GM19452 (cell line): ENCODE results near the gene PLCL1.

Source experiments
- ATAC-seq: cut with Tn5 transposase; IDR thresholded peaks from one replicate; pipeline ENCODE4 v1.9.1; 2021; ENCODE audit not compliant: unreplicated experiment

PLCL1 gene

GRCh38 chr2:197852108-197852507 lies 47.7 kb downstream of the PLCL1 start:
- ATAC-seq, result no peak

GRCh38 chr2:197853549-197853948 lies 49.2 kb downstream of the PLCL1 start:
- ATAC-seq, result no peak

GRCh38 chr2:197857476-197858107 lies 53.2 kb downstream of the PLCL1 start:
- ATAC-seq, result no peak

DNA sequence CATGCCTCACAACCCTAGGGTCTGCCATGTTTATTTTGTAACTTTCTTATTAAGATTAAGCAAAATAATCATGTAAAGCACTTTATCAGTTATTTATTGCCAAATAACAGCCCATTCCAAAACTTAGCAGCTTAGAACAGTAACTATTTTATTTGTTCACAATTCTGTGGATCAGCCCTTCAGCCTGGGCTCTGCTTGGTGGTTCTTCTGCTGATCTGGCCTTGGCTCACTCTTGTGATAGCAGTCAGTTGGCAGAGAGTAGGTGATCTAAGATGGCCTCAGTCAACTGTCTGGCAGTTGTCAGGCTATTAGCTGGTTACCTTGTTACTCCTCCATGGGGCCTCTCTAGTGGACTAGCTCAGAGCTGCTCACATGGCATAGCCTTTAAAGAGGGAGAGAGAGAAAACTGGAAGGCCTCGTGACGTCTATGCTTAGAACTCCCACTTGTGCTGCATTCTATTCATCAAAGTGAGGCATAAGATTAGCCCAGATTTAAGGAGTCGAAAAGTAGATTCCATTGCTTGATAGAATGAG lies 54.3 kb downstream of the PLCL1 start:
- no peak for ATAC-seq

DNA sequence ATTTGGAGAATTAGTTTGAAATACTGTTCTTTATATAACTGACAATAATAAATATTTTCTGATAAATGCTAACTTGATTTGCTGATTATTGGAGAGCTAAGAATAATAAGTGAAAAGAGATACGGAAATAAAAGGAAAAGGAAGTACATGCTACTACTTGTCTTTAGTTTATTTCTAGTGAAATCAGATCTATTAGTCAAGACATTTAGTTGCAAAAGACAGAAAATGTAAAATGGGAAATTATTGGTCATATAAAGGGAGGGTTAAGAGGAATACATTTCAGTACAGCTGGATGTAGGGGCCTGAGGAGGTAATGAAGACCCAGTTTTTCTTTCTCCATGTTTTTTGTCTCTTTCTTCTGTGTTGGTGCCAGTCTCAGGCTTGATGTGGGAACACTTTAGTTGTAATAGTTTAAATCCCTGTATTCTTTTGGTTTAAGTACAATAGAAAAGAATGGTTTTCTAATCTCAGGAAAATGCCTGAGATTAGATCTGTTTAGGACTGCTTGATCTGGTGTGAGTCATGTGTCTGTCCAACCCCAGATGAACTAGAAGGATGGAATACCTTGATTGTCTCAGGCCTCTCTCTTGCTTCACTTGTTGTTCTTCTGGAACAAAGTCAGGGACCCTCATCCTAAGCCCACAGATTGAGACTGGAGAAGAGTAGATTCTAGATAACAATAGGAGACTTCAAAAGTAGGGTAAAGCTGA lies 58.0 kb downstream of the PLCL1 start:
- ATAC-seq, result no peak

GRCh38 chr2:197863744-197864143 lies 59.4 kb downstream of the PLCL1 start:
- no peak for ATAC-seq

DNA sequence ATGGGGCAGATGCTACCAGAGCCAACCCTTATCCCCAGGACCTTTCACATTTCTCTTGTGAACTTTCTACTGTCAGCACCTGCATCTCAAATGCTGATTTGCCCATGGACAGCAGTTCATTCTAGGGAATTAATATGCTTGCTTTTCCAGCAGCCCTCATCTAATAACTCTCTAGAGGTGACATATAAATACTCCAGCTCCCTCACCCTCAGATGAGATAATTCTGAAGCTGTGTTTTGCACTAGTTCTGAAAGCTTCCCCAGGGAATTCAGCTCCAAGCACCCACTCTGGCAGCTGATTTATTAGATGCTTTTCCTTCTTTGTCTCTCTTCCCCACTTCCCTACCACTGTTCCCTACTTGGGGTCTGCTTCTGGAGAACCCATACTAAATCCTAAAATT lies 62.1 kb downstream of the PLCL1 start:
- no peak for ATAC-seq

- ATAC-seq, result no peak
These were observed 62.6 kb downstream of the PLCL1 start for GRCh38 chr2:197867033-197867432.

- ATAC-seq, result no peak
These were observed 63.2 kb downstream of the PLCL1 start for GRCh38 chr2:197867624-197868023.

DNA sequence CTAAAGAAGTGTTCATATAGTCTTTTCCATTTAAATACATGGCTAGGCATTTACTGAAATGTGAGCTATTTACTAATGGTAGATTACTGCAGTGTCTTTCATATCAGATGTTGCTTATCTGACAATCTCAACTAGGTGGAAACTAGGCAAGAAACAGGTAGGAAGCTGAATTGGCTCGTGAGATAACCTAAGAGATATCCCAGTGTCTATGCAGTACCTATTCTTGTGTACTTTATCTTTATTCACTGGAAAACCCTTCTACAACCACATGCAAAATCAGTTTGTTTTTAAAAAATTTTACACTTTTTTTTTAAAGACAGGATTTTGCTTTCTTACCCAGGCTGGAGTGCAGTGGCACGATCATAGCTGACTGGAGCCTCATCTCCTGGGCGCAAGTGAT lies 63.8 kb downstream of the PLCL1 start:
- ATAC-seq, result no peak

DNA sequence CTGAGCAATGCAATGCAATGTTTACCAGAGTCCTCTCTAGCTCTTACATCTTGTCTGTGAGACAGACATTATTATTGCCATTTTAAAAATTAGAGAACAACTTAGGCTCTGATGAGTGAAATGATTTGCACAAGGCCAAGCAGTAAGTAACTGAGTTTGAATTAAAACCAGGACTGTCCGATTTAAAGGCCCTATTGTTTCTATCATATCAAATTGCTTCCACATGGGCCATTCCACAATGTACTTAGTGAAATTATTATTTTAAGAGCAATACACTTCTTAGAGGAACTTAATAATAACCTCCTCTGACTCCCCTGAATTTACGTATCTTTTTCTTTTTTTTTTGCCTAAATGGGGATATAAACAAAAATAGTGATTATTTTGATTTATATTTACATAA lies 64.6 kb downstream of the PLCL1 start:
- ATAC-seq, result no peak

GRCh38 chr2:197869501-197870111 lies 65.2 kb downstream of the PLCL1 start:
- ATAC-seq, result no peak

- no peak for ATAC-seq
These were observed 65.7 kb downstream of the PLCL1 start for GRCh38 chr2:197870137-197870536.

GRCh38 chr2:197871780-197872456 lies 67.5 kb downstream of the PLCL1 start:
- ATAC-seq, result no peak

DNA sequence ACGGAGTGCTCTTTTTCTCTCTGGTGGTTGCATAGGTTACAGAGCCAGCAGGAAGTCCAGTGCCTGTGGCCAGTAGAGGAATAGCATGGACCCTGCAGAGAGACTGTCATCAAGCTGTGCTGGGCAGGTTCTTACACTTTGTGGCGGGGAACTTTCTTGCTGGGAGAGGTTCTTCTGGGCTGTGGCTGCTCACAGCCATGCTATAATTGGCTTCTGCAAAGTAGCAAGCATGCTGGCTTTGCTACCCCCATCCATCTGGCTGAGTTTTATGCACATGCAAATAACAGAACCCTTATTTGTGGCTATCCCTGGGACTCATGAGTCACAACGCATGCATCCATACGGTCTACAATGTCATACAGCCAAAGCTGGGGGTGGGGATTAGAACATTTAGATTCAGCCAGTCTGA lies 68.9 kb downstream of the PLCL1 start:
- no peak for ATAC-seq

GRCh38 chr2:197875763-197876162 lies 71.4 kb downstream of the PLCL1 start:
- ATAC-seq, result no peak

GRCh38 chr2:197876524-197876923 lies 72.1 kb downstream of the PLCL1 start:
- no peak for ATAC-seq

DNA sequence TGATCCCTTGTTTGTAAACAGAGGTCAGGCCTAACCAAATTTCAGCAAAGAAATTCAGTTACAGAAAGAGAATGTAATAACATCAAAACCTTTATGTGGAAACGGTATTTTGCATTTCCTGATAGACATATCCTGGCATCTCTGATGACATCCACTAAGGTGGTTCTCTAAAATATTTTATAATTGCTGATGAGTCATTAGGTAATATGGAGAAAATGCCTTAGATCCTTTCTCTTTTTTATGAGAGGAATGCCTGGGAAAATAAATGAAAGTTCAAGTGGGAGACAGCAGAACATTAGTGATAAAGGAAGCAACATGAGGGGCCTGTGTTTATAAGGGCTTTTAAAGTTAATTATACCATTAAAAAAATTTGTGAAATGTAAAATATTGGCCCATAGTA lies 72.6 kb downstream of the PLCL1 start:
- no peak for ATAC-seq

- ATAC-seq, result no peak
These were observed 74.4 kb downstream of the PLCL1 start for GRCh38 chr2:197878792-197879191.

GRCh38 chr2:197879812-197880408 lies 75.5 kb downstream of the PLCL1 start:
- no peak for ATAC-seq

- ATAC-seq, result no peak
These were observed 79.1 kb downstream of the PLCL1 start for GRCh38 chr2:197883354-197884032.
